Gastroesophageal sphincter (tissue), 3 donors: ENCODE results near the gene TBCE.

Source experiments
- EP300 ChIP-seq: sonication (generic); formaldehyde crosslinking; IDR thresholded peaks from one replicate; pipeline ENCODE4 v1.6.1; 2017; ENCODE audit warnings: antibody characterized with exemption, mild to moderate bottlenecking
- TF ChIP-seq, protein P1 (sequence below), 4 experiments: fragments of 200-600 bp in 2 of 4; fragments of 450-650 bp in 2 of 4; sonication (generic) in 1 of 4; IDR thresholded peaks; one replicate each; pipeline ENCODE4 v1.5.1; 2017 to 2019; ENCODE audit warnings: antibody characterized with exemption in 4 of 4, mild to moderate bottlenecking in 2 of 4, moderate library complexity in 2 of 4

DNA sequence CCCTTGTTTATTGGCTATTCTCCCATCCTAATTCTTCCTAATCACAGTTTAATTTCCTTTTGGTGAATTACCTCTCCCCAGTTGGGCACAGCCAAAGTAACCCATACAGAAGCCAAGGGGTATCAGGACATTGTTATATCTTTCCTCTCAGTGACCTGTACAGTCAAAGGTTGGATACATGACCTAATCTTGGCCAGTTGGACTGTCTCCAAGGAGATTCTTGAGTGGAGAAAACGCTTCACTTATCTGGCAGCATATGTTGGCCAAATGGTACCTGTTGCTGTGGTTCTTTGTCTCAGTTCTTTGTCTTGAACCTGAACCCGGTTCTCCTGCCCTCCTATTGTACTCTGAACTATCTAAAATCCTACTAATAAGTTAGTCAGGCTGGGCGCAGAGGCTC lies 15.3 kb upstream of the TBCE start:
- TF ChIP-seq, protein P1, sequence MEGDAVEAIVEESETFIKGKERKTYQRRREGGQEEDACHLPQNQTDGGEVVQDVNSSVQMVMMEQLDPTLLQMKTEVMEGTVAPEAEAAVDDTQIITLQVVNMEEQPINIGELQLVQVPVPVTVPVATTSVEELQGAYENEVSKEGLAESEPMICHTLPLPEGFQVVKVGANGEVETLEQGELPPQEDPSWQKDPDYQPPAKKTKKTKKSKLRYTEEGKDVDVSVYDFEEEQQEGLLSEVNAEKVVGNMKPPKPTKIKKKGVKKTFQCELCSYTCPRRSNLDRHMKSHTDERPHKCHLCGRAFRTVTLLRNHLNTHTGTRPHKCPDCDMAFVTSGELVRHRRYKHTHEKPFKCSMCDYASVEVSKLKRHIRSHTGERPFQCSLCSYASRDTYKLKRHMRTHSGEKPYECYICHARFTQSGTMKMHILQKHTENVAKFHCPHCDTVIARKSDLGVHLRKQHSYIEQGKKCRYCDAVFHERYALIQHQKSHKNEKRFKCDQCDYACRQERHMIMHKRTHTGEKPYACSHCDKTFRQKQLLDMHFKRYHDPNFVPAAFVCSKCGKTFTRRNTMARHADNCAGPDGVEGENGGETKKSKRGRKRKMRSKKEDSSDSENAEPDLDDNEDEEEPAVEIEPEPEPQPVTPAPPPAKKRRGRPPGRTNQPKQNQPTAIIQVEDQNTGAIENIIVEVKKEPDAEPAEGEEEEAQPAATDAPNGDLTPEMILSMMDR (IDR thresholded peaks at IDR 0.05), result no peak
- no peak for TF ChIP-seq EP300
